Loucy (cell line): Measurements from ENCODE around the gene PPFIBP1.

Experiments
- EZH2phosphoT487 ChIP-seq: fragments of 200-600 bp; IDR thresholded peaks from 2 replicates; pipeline ENCODE4 v1.6.1; 2018; ENCODE audit warnings: antibody characterized with exemption, mild to moderate bottlenecking, moderate library complexity, borderline replicate concordance
- TF ChIP-seq, protein P1 (sequence below): fragments of 200-600 bp; sonication (generic); conservative IDR thresholded peaks from 2 replicates; pipeline ENCODE4 v1.5.1; 2014; ENCODE audit warnings: mild to moderate bottlenecking, antibody characterized with exemption, low read length

DNA sequence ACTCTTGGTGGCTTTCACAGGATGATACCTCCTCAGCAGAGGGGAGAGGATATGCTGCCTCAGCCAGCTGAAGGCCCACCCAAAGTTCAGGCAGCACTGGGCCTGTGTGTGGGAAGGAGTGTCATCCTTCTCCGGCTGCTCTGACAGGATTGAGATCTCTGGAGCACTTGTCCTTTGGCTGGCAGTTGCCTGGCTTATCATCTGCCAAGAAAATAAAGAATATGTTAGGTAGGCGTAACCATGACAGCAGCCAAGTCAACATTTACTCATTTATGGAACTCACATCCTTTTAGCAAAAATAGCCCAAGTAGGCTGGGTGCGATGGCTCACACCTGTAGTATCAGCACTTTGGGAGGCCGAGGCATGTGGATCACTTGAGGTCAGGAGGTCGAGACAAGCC lies 68.5 kb downstream of the PPFIBP1 start:
- no peak for TF ChIP-seq EZH2phosphoT487
- TF ChIP-seq, protein P1, sequence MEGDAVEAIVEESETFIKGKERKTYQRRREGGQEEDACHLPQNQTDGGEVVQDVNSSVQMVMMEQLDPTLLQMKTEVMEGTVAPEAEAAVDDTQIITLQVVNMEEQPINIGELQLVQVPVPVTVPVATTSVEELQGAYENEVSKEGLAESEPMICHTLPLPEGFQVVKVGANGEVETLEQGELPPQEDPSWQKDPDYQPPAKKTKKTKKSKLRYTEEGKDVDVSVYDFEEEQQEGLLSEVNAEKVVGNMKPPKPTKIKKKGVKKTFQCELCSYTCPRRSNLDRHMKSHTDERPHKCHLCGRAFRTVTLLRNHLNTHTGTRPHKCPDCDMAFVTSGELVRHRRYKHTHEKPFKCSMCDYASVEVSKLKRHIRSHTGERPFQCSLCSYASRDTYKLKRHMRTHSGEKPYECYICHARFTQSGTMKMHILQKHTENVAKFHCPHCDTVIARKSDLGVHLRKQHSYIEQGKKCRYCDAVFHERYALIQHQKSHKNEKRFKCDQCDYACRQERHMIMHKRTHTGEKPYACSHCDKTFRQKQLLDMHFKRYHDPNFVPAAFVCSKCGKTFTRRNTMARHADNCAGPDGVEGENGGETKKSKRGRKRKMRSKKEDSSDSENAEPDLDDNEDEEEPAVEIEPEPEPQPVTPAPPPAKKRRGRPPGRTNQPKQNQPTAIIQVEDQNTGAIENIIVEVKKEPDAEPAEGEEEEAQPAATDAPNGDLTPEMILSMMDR: no peak
